CD14-positive monocyte (primary cell): Measurements from ENCODE around the gene UBE2L5. TPM values are rescaled to one million over a fixed set of nuclear protein-coding genes. Genes with fewer than 3 reads are reported as not detected.

ENCODE experiments used
- DNase-seq, 3 donors: peaks; one replicate each; pipeline ENCODE4 v3.0.0-alpha.2; 2011 to 2022
- H2AFZ ChIP-seq: 2 replicates; pipeline ENCODE4 v1.6.0; 2012; ENCODE audit warnings: mild to moderate bottlenecking, low read depth, low read length, inconsistent platforms; ENCODE audit not compliant: insufficient read depth, poor library complexity, severe bottlenecking
- H3K27ac ChIP-seq, 2 donors: 1 replicate in 1 of 2; 2 replicates in 1 of 2; pipeline ENCODE4 v1.5.1; 2012 to 2013; ENCODE audit warnings: low read length in 2 of 2, control low read depth in 1 of 2, inconsistent platforms in 1 of 2, low read depth in 1 of 2, mild to moderate bottlenecking in 1 of 2
- H3K27me3 ChIP-seq, 2 donors: one replicate each; pipeline versions ENCODE4 v1.6.0 to v1.6.1; 2011 to 2013; ENCODE audit warnings: low read length in 2 of 2; ENCODE audit not compliant: control insufficient read depth in 2 of 2, insufficient read depth in 2 of 2
- H3K36me3 ChIP-seq, 2 donors: replicated peaks in 1 of 2; 1 replicate in 1 of 2; 2 replicates in 1 of 2; pipeline versions ENCODE4 v1.5.1 to v1.6.1; 2012 to 2013; ENCODE audit warnings: low read length in 2 of 2, control low read depth in 1 of 2, inconsistent platforms in 1 of 2, mild to moderate bottlenecking in 1 of 2; ENCODE audit not compliant: insufficient read depth in 2 of 2, control insufficient read depth in 1 of 2
- H3K4me1 ChIP-seq, 2 donors: 1 replicate in 1 of 2; 2 replicates in 1 of 2; pipeline versions ENCODE4 v1.5.1 to v1.6.1; 2012 to 2013; ENCODE audit warnings: low read length in 2 of 2, control low read depth in 1 of 2, inconsistent platforms in 1 of 2, mild to moderate bottlenecking in 1 of 2, moderate library complexity in 1 of 2; ENCODE audit not compliant: insufficient read depth in 2 of 2, control insufficient read depth in 1 of 2
- H3K4me2 ChIP-seq: replicated peaks from 2 replicates; pipeline ENCODE3; 2012; ENCODE audit warnings: low read length, moderate library complexity, mild to moderate bottlenecking; ENCODE audit not compliant: poor library complexity, severe bottlenecking; ENCODE audit errors: extremely low read depth
- H3K4me3 ChIP-seq, 3 experiments: fragments of 200-600 bp in 1 of 3; sonication (generic) in 1 of 3; replicated peaks in 1 of 3; 1 replicate in 2 of 3; 2 replicates in 1 of 3; pipeline ENCODE4 v1.5.1; 2011 to 2013; ENCODE audit warnings: low read length in 3 of 3, mild to moderate bottlenecking in 3 of 3, control low read depth in 2 of 3, low read depth in 2 of 3, inconsistent platforms in 1 of 3, moderate library complexity in 1 of 3
- H3K79me2 ChIP-seq: 2 replicates; pipeline ENCODE4 v1.6.0; 2012; ENCODE audit warnings: mild to moderate bottlenecking, control low read depth, inconsistent platforms, low read length, moderate library complexity; ENCODE audit not compliant: insufficient read depth
- H3K9ac ChIP-seq: 2 replicates; pipeline ENCODE4 v1.6.0; 2017; ENCODE audit warnings: low read length, mild to moderate bottlenecking; ENCODE audit not compliant: insufficient read depth, poor library complexity, severe bottlenecking
- H3K9me3 ChIP-seq, 2 donors: replicated peaks in 1 of 2; 1 replicate in 1 of 2; 2 replicates in 1 of 2; pipeline versions ENCODE4 v1.5.1 to v1.6.1; 2012 to 2013; ENCODE audit warnings: low read length in 2 of 2, control low read depth in 1 of 2; ENCODE audit not compliant: control insufficient read depth in 1 of 2, insufficient read depth in 1 of 2
- H4K20me1 ChIP-seq: 2 replicates; pipeline ENCODE4 v1.6.0; 2012; ENCODE audit warnings: mild to moderate bottlenecking, low read length, control low read depth, moderate library complexity; ENCODE audit not compliant: insufficient read depth
- H3K27ac Mint-ChIP-seq, 7 donors: one replicate each; pipeline ENCODE4 v1.8.0; 2020; ENCODE audit warnings: mild to moderate bottlenecking in 7 of 7, mixed read lengths in 7 of 7, moderate library complexity in 6 of 7, inconsistent platforms in 2 of 7
- H3K27me3 Mint-ChIP-seq, 3 donors: one replicate each; pipeline ENCODE4 v1.8.0; 2021 to 2022; ENCODE audit warnings: low read depth in 3 of 3, mild to moderate bottlenecking in 3 of 3, mixed read lengths in 3 of 3, moderate library complexity in 3 of 3, inconsistent platforms in 1 of 3
- H3K36me3 Mint-ChIP-seq, 2 donors: one replicate each; pipeline ENCODE4 v1.8.0; 2020; ENCODE audit warnings: mixed read lengths in 2 of 2, inconsistent platforms in 1 of 2, mild to moderate bottlenecking in 1 of 2
- H3K4me1 Mint-ChIP-seq: one replicate; pipeline ENCODE4 v1.8.0; 2020; ENCODE audit warnings: mild to moderate bottlenecking, mixed read lengths
- H3K4me3 Mint-ChIP-seq, 2 donors: one replicate each; pipeline ENCODE4 v1.8.0; 2020; ENCODE audit warnings: mild to moderate bottlenecking in 2 of 2, mixed read lengths in 2 of 2, moderate library complexity in 1 of 2
- H3K9me3 Mint-ChIP-seq, 7 donors: one replicate each; pipeline ENCODE4 v1.8.0; 2020 to 2022; ENCODE audit warnings: mixed read lengths in 7 of 7, mild to moderate bottlenecking in 6 of 7, moderate library complexity in 6 of 7, inconsistent platforms in 2 of 7
- WGBS: methylation state at CpG from one replicate; pipeline ENCODE4 v1.1.5; 2013; ENCODE audit warnings: missing lambda C conversion rate; ENCODE audit not compliant: insufficient coverage; 5-methylcytosine and 5-hydroxymethylcytosine counted together
- intact Hi-C, 2 donors: fragments of 100-400 bp; cut with micrococcal nuclease; formaldehyde crosslinking; loops; one replicate each; pipeline versions ENCODE4 v1.15.0 to v1.15.1; 2023
- polyA plus RNA-seq, 3 donors: library from polyadenylated mRNA; depleted of rRNA in 1 of 3; unstranded in 2 of 3; stranded (reverse) in 1 of 3; fragments of 300-500 nt in 2 of 3; fragments of >200 nt in 1 of 3; fragmentation: Illumina TruSeq in 2 of 3; gene quantifications; 1 replicate in 2 of 3; 2 replicates in 1 of 3; pipeline ENCODE4 v1.2.3, GENCODE V29; 2012 to 2021
- TF ChIP-seq, protein P1 (sequence below): fragments of 200-600 bp; IDR thresholded peaks from one replicate; pipeline ENCODE4 v1.8.0; 2022; ENCODE audit warnings: antibody characterized with exemption, mild to moderate bottlenecking

UBE2L5 gene
- polyA plus RNA-seq, 3 donors, result not detected

DNA sequence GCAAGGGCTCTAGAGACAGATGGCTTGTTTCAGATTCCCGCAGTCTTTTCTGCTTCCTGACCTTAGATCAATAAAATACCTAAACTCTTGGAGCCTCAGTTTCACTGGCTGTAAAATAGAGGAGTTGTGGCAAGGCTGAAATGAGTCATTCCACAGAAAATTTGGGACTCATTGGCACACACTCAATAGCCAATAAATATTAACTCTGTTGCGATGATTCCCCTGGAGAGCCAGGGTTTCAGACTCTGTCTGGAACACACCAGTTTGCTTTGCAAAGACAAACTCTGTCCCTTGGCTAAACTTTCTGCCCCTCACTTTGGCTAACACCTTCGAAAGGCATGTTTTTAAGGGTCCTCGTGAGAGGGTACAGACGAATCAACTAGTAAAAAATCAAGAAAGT, 18.1 kb upstream of the UBE2L5 start:
- Histone ChIP-seq H3K4me2 (no peak overlapping the region), H3K9me3 (no peaks in the 10 kb centered on the region), H3K9ac (no peak overlapping the region), H3K4me3 (no peak overlapping the region), H3K79me2 (no peaks in the 10 kb centered on the region), H3K4me1 (peaks cover 10 to 14% of the 10 kb centered on the region in 2 donors), H2AFZ (no peak overlapping the region), H3K27me3 (no peaks in the 10 kb centered on the region), H4K20me1 (no peaks in the 10 kb centered on the region), H3K36me3 (no peaks in the 10 kb centered on the region), H3K27ac (no peak overlapping the region)
- H3K27ac Mint-ChIP-seq, result no peak overlapping the region
- TF ChIP-seq, protein P1, sequence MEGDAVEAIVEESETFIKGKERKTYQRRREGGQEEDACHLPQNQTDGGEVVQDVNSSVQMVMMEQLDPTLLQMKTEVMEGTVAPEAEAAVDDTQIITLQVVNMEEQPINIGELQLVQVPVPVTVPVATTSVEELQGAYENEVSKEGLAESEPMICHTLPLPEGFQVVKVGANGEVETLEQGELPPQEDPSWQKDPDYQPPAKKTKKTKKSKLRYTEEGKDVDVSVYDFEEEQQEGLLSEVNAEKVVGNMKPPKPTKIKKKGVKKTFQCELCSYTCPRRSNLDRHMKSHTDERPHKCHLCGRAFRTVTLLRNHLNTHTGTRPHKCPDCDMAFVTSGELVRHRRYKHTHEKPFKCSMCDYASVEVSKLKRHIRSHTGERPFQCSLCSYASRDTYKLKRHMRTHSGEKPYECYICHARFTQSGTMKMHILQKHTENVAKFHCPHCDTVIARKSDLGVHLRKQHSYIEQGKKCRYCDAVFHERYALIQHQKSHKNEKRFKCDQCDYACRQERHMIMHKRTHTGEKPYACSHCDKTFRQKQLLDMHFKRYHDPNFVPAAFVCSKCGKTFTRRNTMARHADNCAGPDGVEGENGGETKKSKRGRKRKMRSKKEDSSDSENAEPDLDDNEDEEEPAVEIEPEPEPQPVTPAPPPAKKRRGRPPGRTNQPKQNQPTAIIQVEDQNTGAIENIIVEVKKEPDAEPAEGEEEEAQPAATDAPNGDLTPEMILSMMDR, result no peak
- no peak for DNase-seq
- peaks cover 0 to 1% (median 0%) of the 10 kb centered on the region in 3 donors for H3K27me3 Mint-ChIP-seq
- no peak overlapping the region for H3K4me3 Mint-ChIP-seq
- WGBS, result 90% methylated on average over 1 of the region's 5 CpGs
- peaks cover 0 to 2% (median 0%) of the 10 kb centered on the region in 7 donors for H3K9me3 Mint-ChIP-seq
- peaks cover 13% of the 10 kb centered on the region for H3K4me1 Mint-ChIP-seq
- intact Hi-C loops, result loop anchor here (5.0 to 10.0 kb wide), 2 partner anchors 63 to 99 kb away; partner anchors contain the start of genes HMGB1 (in 1 of the 2) and KATNAL1 (in 1 of the 2)
- no peaks in the 10 kb centered on the region for H3K36me3 Mint-ChIP-seq

DNA sequence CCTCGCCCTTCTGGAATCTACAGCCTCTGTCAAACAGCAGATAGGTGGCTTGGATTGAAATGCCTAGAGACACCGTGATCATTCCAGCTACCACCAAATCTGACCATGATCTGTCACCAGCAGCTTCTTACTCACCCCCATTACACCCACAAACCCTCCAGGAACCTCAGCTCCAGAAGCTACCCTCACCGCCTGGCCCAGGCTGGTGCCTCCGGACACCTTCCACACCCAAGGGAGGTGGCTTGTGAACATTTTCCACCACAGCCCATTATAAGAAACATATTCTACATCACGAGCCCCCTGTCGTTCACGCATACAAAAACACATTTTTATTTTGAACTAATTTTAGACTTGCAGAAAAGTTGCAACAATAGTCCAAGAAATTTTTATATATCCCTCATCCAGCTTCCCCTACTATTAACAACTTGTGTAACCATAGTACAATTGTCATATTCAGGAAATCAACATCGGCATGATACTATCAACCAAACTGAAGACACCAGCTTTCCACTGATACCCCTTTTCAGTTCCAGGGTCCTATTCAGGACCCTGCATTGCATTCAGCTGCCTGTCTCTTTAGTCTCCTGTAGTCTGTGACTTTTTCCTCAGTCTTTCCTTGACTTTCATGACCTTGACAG, 15.4 kb upstream of the UBE2L5 start:
- no peak overlapping the region for H3K9ac ChIP-seq
- no peaks in the 10 kb centered on the region for H3K36me3 ChIP-seq
- 91% methylated on average over 8 of the region's 8 CpGs for WGBS
- Mint-ChIP-seq H3K9me3 (peaks cover 0 to 3% (median 0%) of the 10 kb centered on the region in 7 donors), H3K36me3 (no peaks in the 10 kb centered on the region), H3K27ac (no peak overlapping the region), H3K27me3 (peaks cover 0 to 1% (median 0%) of the 10 kb centered on the region in 3 donors), H3K4me3 (peak overlapping the region in 1 of 2 donors; percentile 11), H3K4me1 (peaks cover 27% of the 10 kb centered on the region)
- no peak for DNase-seq
- no peaks in the 10 kb centered on the region for H3K9me3 ChIP-seq
- no peaks in the 10 kb centered on the region for H3K27me3 ChIP-seq
- H3K4me1 ChIP-seq, result peaks cover 22 to 26% of the 10 kb centered on the region in 2 donors
- H2AFZ ChIP-seq, result no peak overlapping the region
- TF ChIP-seq, protein P1, result no peak
- no peak overlapping the region for H3K27ac ChIP-seq
- H3K4me2 ChIP-seq, result no peak overlapping the region
- H3K79me2 ChIP-seq, result no peaks in the 10 kb centered on the region
- H4K20me1 ChIP-seq, result no peaks in the 10 kb centered on the region
- H3K4me3 ChIP-seq, result no peak overlapping the region
- intact Hi-C loops, result loop anchor here in 1 of 2 donors (5.0 to 10.0 kb wide), 3 partner anchors 35 to 102 kb away; partner anchors contain the start of gene KATNAL1
